ENCODE results near the gene CEP85. TPM values are rescaled to one million over a fixed set of nuclear protein-coding genes. Genes with fewer than 3 reads are reported as not detected.

The CEP85 gene
- total RNA-seq, 4 donors from 2014 or later = 28.5 to 61.6 (median 41.3) TPM

DNA sequence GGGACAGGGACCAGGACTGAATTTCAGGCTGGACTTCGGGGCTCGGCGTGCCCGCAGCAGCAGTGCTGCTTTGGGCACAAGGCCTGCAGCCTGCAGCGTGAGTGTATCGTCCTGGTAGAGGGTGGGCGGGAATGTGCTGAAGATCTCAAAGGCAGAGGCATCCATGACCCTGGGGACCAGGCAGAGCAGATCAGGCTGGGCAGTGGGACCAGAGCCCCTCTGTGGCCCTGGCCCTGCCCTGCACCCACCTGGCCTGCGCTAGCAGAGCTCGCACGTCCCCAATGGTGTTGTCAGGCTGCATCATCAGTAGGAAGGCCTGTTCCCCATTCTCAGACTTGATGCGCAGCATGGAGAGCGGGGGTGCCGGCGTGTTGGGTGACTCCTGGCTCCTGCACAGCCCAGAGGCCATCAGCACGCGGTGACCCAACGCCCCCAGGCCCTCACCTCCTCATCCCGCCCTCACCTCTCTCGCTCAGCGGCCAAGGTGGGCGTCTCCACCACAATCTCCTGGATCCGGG is 48.5 kb downstream of the CEP85 start:
- in situ Hi-C loops (cut with MboI; ENCODE audit: low sequenced_read_pairs in 4 of 4) = no loop called here

DNA sequence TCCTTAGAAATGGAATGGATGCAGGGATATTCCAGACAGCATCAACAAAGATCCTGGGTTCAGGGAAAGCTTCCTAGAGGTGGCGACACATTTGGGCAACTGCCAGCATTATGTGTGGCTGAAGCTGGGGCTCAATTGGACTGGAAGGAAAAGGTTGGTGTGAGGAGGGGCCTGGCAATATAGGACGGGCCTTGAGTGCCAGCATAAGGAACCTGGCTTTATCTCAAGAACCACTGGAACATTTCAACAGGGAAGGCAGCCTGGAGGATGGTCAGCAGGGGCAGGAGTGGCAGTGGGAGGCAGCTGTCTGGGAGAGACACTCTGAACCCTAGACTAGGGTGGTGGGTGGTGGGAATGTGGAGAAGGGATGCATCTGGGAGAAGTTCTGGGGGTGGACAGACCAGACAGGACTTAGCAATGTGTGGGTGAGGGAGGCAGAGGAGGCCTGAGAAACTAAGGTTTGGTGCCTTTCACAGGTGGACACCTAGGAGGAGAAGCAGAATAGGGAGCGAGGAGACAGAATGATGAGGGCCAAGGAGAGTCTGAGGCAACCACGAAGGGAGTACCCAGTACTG is 49.4 kb downstream of the CEP85 start:
- Histone ChIP-seq H3K4me1 (peaks cover 48 to 66% of the 10 kb centered on the region in 2 donors), H3K27me3 (no peaks in the 10 kb centered on the region), H3K27ac (peak overlapping the region; percentile 89 to 98 (median 93)), H3K36me3 (peaks cover 0 to 8% of the 10 kb centered on the region in 2 donors), H3K9me3 (no peaks in the 10 kb centered on the region), H3K4me3 (no peak overlapping the region)
- in situ Hi-C loops (cut with MboI; ENCODE audit: low sequenced_read_pairs in 4 of 4) = no loop called here
- intact Hi-C loops (cut with DNase I; ENCODE audit: low total_unique reads) = no loop called here
- ATAC-seq (no peak), DNase-seq (no peak)
- TF ChIP-seq, protein P1, sequence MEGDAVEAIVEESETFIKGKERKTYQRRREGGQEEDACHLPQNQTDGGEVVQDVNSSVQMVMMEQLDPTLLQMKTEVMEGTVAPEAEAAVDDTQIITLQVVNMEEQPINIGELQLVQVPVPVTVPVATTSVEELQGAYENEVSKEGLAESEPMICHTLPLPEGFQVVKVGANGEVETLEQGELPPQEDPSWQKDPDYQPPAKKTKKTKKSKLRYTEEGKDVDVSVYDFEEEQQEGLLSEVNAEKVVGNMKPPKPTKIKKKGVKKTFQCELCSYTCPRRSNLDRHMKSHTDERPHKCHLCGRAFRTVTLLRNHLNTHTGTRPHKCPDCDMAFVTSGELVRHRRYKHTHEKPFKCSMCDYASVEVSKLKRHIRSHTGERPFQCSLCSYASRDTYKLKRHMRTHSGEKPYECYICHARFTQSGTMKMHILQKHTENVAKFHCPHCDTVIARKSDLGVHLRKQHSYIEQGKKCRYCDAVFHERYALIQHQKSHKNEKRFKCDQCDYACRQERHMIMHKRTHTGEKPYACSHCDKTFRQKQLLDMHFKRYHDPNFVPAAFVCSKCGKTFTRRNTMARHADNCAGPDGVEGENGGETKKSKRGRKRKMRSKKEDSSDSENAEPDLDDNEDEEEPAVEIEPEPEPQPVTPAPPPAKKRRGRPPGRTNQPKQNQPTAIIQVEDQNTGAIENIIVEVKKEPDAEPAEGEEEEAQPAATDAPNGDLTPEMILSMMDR (IDR thresholded peaks at IDR 0.05 in 4 of 5, conservative IDR thresholded peaks at IDR 0.05 in 1 of 5) = no peak
- TF ChIP-seq POLR2A (IDR thresholded peaks at IDR 0.05) = no peak

More for the DNA sequence above, 48.5 kb downstream of the CEP85 start:
- H3K36me3 ChIP-seq = peaks cover 0 to 16% of the 10 kb centered on the region in 2 donors
- H3K27me3 ChIP-seq = no peaks in the 10 kb centered on the region
- ATAC-seq = no peak
- H3K9me3 ChIP-seq = no peaks in the 10 kb centered on the region
- H3K4me1 ChIP-seq = peaks cover 51 to 66% of the 10 kb centered on the region in 2 donors
- no peak for TF ChIP-seq POLR2A (IDR thresholded peaks at IDR 0.05)
- TF ChIP-seq, protein P1 (IDR thresholded peaks at IDR 0.05 in 4 of 5, conservative IDR thresholded peaks at IDR 0.05 in 1 of 5) = no peak
- DNase-seq = no peak
- intact Hi-C loops (cut with DNase I; ENCODE audit: low total_unique reads) = no loop called here
- H3K27ac ChIP-seq = peak overlapping the region; percentile 89 to 98 (median 93)
- H3K4me3 ChIP-seq = no peak overlapping the region

DNA sequence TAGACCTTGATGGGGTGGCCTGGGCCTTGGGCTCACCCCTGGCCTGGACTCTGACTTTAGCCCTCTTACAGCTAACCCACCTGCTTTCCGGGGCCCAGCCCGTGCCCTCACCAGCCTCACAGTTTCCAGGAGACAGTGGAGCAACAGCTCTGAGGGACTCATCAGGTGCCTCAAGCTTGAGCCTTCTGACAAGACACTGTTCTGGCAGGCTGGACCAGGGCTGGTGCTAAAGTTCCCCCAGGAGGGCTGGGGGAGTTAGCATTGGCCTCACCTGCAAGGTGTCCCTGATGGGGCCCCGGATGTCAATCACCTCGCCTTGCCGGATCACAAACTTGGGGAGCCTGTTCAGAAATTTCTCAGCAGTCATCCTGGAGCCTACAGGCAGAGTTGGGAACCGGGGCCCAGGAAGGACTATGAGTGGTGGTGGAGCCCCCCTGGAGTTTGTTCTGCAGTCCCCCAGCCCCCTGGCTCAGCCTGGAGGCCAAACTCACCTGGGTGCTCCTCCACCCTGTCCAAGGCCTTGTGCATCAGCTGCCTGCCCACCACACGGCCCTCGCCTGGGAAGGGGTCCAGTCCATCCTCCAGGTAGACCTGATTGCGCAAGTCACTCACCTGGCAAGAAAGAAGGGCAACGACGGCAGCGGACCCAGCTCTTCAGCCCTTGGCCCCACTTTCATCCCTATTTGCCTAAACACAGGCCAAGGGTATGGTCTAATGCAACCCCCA is 50.0 kb downstream of the CEP85 start:
- in situ Hi-C loops (cut with MboI; ENCODE audit: low sequenced_read_pairs in 4 of 4) (no loop called here), intact Hi-C loops (cut with DNase I; ENCODE audit: low total_unique reads) (no loop called here)
- ATAC-seq = no peak
- Histone ChIP-seq H3K27me3 (no peaks in the 10 kb centered on the region), H3K4me3 (no peak overlapping the region), H3K27ac (peak overlapping the region; percentile 89 to 98 (median 93)), H3K4me1 (peaks cover 43 to 64% of the 10 kb centered on the region in 2 donors), H3K9me3 (no peaks in the 10 kb centered on the region), H3K36me3 (peaks cover 0 to 8% of the 10 kb centered on the region in 2 donors)
- DNase-seq = no peak
- TF ChIP-seq POLR2A (IDR thresholded peaks at IDR 0.05) = no peak
- TF ChIP-seq, protein P1 (IDR thresholded peaks at IDR 0.05 in 4 of 5, conservative IDR thresholded peaks at IDR 0.05 in 1 of 5) = no peak

DNA sequence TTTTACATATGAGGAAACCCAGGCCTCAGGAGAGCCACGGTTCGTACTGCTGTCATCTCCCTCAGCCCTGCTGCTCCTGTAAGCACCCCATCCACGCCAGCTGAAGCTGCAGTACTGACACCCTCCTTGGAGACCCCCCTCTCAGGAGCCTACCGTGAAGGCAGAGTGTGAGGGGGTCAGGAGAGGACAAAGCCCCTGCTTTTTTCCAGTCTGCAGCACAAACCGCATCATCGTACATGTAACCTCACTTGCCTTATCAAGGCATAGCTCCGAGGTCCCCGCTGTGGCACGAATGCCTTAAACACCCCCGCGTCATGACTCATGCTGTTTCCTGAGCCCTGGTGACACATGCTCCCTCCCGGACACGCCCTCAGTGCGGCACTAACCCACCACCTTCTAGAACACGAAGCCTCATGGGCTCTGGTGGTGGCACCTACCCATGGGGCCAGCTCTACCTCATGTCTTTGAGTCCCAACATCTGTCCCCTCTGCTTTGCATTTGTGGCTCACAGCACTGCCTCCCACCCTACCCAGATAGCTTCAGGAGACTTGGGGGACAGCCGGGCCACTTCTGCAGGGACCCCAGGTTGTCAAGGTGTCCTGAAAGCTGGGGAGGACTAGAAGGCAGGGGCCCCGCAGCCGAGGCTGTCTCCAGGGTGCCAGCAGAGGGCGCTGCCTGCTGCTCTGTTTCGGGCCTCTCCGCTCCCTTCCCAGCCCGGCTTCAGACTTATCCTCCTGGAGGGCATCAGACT is 50.8 kb downstream of the CEP85 start:
- H3K36me3 ChIP-seq = peaks cover 0 to 8% of the 10 kb centered on the region in 2 donors
- H3K27me3 ChIP-seq = no peaks in the 10 kb centered on the region
- TF ChIP-seq POLR2A (IDR thresholded peaks at IDR 0.05) = peak in 1 of 2 donors; percentile 17
- TF ChIP-seq, protein P1 (IDR thresholded peaks at IDR 0.05 in 4 of 5, conservative IDR thresholded peaks at IDR 0.05 in 1 of 5) = peak; percentile 53 to 82 (median 72)
- H3K27ac ChIP-seq = peak overlapping the region; percentile 89 to 98 (median 93)
- DNase-seq (peak; percentile 85 to 91), ATAC-seq (peak; percentile 57 to 63)
- H3K4me1 ChIP-seq = peaks cover 40 to 56% of the 10 kb centered on the region in 2 donors
- H3K9me3 ChIP-seq = no peaks in the 10 kb centered on the region
- no peak overlapping the region for H3K4me3 ChIP-seq
- intact Hi-C loops (cut with DNase I; ENCODE audit: low total_unique reads) (loop anchor here (1.0 kb wide), 1 partner anchor 37 kb away; no protein-coding TSS in a partner anchor), in situ Hi-C loops (cut with MboI; ENCODE audit: low sequenced_read_pairs in 4 of 4) (loop anchor here in 1 of 4 donors (5.0 kb wide), 1 partner anchor 38 kb away; no protein-coding TSS in a partner anchor)
